ENCODE results near the gene ABO. TPM values are rescaled to one million over a fixed set of nuclear protein-coding genes. Genes with fewer than 3 reads are reported as not detected.
A peak's percentile ranks its signal among the peaks of the same experiment; 100 is the strongest.
"Not testable (repeated sequence)": the region's sequence is repeated elsewhere in the genome, so short reads cannot be mapped to it uniquely, and the experiment has no call there.

ABO gene
- total RNA-seq, 1 donor from 2014 or later, result 4.8 TPM

GRCh38 chr9:133253268-133253667, 21.7 kb downstream of the ABO start:
- intact Hi-C loops (cut with DNase I), result no loop called here
- no peak overlapping the region for H3K4me3 ChIP-seq
- no peaks in the 10 kb centered on the region for H3K4me1 ChIP-seq
- no peak for TF ChIP-seq CTCF (IDR thresholded peaks at IDR 0.05)
- no peaks in the 10 kb centered on the region for H3K27me3 ChIP-seq
- H3K9me3 ChIP-seq, result no peaks in the 10 kb centered on the region
- no peak for DNase-seq (ENCODE audit: low spot score in 2 of 2)
- H3K27ac ChIP-seq, result no peak overlapping the region
- H3K36me3 ChIP-seq, result no peaks in the 10 kb centered on the region

- Histone ChIP-seq H3K4me3 (no peak overlapping the region), H3K9me3 (no peaks in the 10 kb centered on the region), H3K4me1 (no peaks in the 10 kb centered on the region), H3K27ac (no peak overlapping the region), H3K36me3 (no peaks in the 10 kb centered on the region), H3K27me3 (no peaks in the 10 kb centered on the region)
- TF ChIP-seq CTCF (IDR thresholded peaks at IDR 0.05), result no peak
- DNase-seq (ENCODE audit: low spot score in 2 of 2), result peak in 1 of 2 donors; percentile 60
- intact Hi-C loops (cut with DNase I), result no loop called here
These were observed 22.5 kb downstream of the ABO start for GRCh38 chr9:133252301-133253020.

GRCh38 chr9:133251773-133252172, 23.2 kb downstream of the ABO start:
- Histone ChIP-seq H3K9me3 (no peaks in the 10 kb centered on the region), H3K36me3 (no peaks in the 10 kb centered on the region), H3K4me1 (no peaks in the 10 kb centered on the region), H3K27ac (no peak overlapping the region), H3K27me3 (no peaks in the 10 kb centered on the region), H3K4me3 (no peak overlapping the region)
- intact Hi-C loops (cut with DNase I), result no loop called here
- DNase-seq (ENCODE audit: low spot score in 2 of 2), result no peak
- TF ChIP-seq CTCF (IDR thresholded peaks at IDR 0.05), result no peak

- intact Hi-C loops (cut with DNase I); H3K4me3 ChIP-seq: not testable (repeated sequence)
These were observed 23.8 kb downstream of the ABO start for GRCh38 chr9:133251221-133251620.

GRCh38 chr9:133250741-133251170, 24.2 kb downstream of the ABO start:
- no peaks in the 10 kb centered on the region for H3K36me3 ChIP-seq
- H3K27ac ChIP-seq, result no peak overlapping the region
- no peaks in the 10 kb centered on the region for H3K27me3 ChIP-seq
- intact Hi-C loops (cut with DNase I), result no loop called here
- DNase-seq (ENCODE audit: low spot score in 2 of 2), result no peak
- H3K4me1 ChIP-seq, result no peaks in the 10 kb centered on the region
- no peak overlapping the region for H3K4me3 ChIP-seq
- TF ChIP-seq CTCF (IDR thresholded peaks at IDR 0.05), result no peak
- no peaks in the 10 kb centered on the region for H3K9me3 ChIP-seq

More at GRCh38 chr9:133251221-133251620, 23.8 kb downstream of the ABO start:
- not testable (repeated sequence) for H3K4me1 ChIP-seq; H3K27me3 ChIP-seq; DNase-seq (ENCODE audit: low spot score in 2 of 2); H3K9me3 ChIP-seq; H3K36me3 ChIP-seq; H3K27ac ChIP-seq

GRCh38 chr9:133249337-133249736, 25.7 kb downstream of the ABO start:
- DNase-seq (ENCODE audit: low spot score in 2 of 2), result no peak
- intact Hi-C loops (cut with DNase I), result no loop called here
- Histone ChIP-seq H3K27me3 (no peaks in the 10 kb centered on the region), H3K4me3 (no peak overlapping the region), H3K27ac (no peak overlapping the region), H3K9me3 (no peaks in the 10 kb centered on the region), H3K4me1 (no peaks in the 10 kb centered on the region), H3K36me3 (no peaks in the 10 kb centered on the region)
- no peak for TF ChIP-seq CTCF (IDR thresholded peaks at IDR 0.05)

All from ascending aorta (tissue), 2 donors.